Measurements from ENCODE around the gene PDGFRB. TPM values are rescaled to one million over a fixed set of nuclear protein-coding genes. Genes with fewer than 3 reads are reported as not detected.

PDGFRB gene
- total and polyA plus RNA-seq, 5 donors from 2014 or later = 0.03 TPM; not detected in 4

GRCh38 chr5:150160448-150161081 lies 4.9 kb upstream of the PDGFRB start:
- ATAC-seq (ENCODE audit: low read depth in 2 of 2) = no peak
- Mint-ChIP-seq H3K9me3 (peaks cover 0 to 2% (median 0%) of the 10 kb centered on the region in 7 donors), H3K4me1 (peaks cover 0 to 9% (median 4%) of the 10 kb centered on the region in 4 donors), H3K36me3 (no peaks in the 10 kb centered on the region), H3K27me3 (peaks cover 25% of the 10 kb centered on the region), H3K27ac (peak overlapping the region in 1 of 3 donors; percentile 74), H3K4me3 (no peak overlapping the region)
- no peaks in the 10 kb centered on the region for H3K9me3 ChIP-seq (ENCODE audit: control insufficient read depth in 2 of 2, low read length in 2 of 2)
- no peaks in the 10 kb centered on the region for H3K36me3 ChIP-seq (ENCODE audit: control insufficient read depth, insufficient read depth, low read length)
- no peak overlapping the region for H3K27ac ChIP-seq (ENCODE audit: insufficient read depth, low read length, poor library complexity, severe bottlenecking)
- DNase-seq = no peak
- peaks cover 8% of the 10 kb centered on the region for H3K4me1 ChIP-seq (ENCODE audit: control insufficient read depth, insufficient read depth, low read length, poor library complexity, severe bottlenecking)
- no peak overlapping the region for H3K4me3 ChIP-seq (ENCODE audit: low read depth, low read length)
- peaks cover 4% of the 10 kb centered on the region for H3K27me3 ChIP-seq (ENCODE audit: control insufficient read depth, insufficient read depth, low read length)

- no peaks in the 10 kb centered on the region for H3K9me3 ChIP-seq (ENCODE audit: control insufficient read depth in 2 of 2, low read length in 2 of 2)
- ATAC-seq (ENCODE audit: low read depth in 2 of 2) (no peak), DNase-seq (no peak)
- H3K4me3 Mint-ChIP-seq = no peak overlapping the region
- peaks cover 0 to 2% (median 0%) of the 10 kb centered on the region in 7 donors for H3K9me3 Mint-ChIP-seq
- H3K4me1 ChIP-seq (ENCODE audit: control insufficient read depth, insufficient read depth, low read length, poor library complexity, severe bottlenecking) = peaks cover 9% of the 10 kb centered on the region
- no peak overlapping the region for H3K27ac Mint-ChIP-seq
- peaks cover 0 to 9% (median 4%) of the 10 kb centered on the region in 4 donors for H3K4me1 Mint-ChIP-seq
- peaks cover 4% of the 10 kb centered on the region for H3K27me3 ChIP-seq (ENCODE audit: control insufficient read depth, insufficient read depth, low read length)
- no peak overlapping the region for H3K27ac ChIP-seq (ENCODE audit: insufficient read depth, low read length, poor library complexity, severe bottlenecking)
- peaks cover 24% of the 10 kb centered on the region for H3K27me3 Mint-ChIP-seq
- no peak overlapping the region for H3K4me3 ChIP-seq (ENCODE audit: low read depth, low read length)
- no peaks in the 10 kb centered on the region for H3K36me3 ChIP-seq (ENCODE audit: control insufficient read depth, insufficient read depth, low read length)
- no peaks in the 10 kb centered on the region for H3K36me3 Mint-ChIP-seq
Observed at GRCh38 chr5:150159741-150160179, 4.1 kb upstream of the PDGFRB start.

- no peak for DNase-seq
- Histone ChIP-seq H3K9me3 (ENCODE audit: control insufficient read depth in 2 of 2, low read length in 2 of 2) (no peaks in the 10 kb centered on the region), H3K27ac (ENCODE audit: insufficient read depth, low read length, poor library complexity, severe bottlenecking) (no peak overlapping the region), H3K36me3 (ENCODE audit: control insufficient read depth, insufficient read depth, low read length) (no peaks in the 10 kb centered on the region), H3K4me3 (ENCODE audit: low read depth, low read length) (no peak overlapping the region), H3K27me3 (ENCODE audit: control insufficient read depth, insufficient read depth, low read length) (peaks cover 4% of the 10 kb centered on the region), H3K4me1 (ENCODE audit: control insufficient read depth, insufficient read depth, low read length, poor library complexity, severe bottlenecking) (peaks cover 9% of the 10 kb centered on the region)
- ATAC-seq (ENCODE audit: low read depth in 2 of 2) = no peak
- no peaks in the 10 kb centered on the region for H3K36me3 Mint-ChIP-seq
- H3K27me3 Mint-ChIP-seq = peaks cover 29% of the 10 kb centered on the region
- H3K4me1 Mint-ChIP-seq = peaks cover 0 to 9% (median 4%) of the 10 kb centered on the region in 4 donors
- H3K9me3 Mint-ChIP-seq = peaks cover 0 to 2% (median 0%) of the 10 kb centered on the region in 7 donors
- no peak overlapping the region for H3K27ac Mint-ChIP-seq
- no peak overlapping the region for H3K4me3 Mint-ChIP-seq
Observed at GRCh38 chr5:150159031-150159430, 3.4 kb upstream of the PDGFRB start.

- Histone ChIP-seq H3K4me1 (ENCODE audit: control insufficient read depth, insufficient read depth, low read length, poor library complexity, severe bottlenecking) (peaks cover 9% of the 10 kb centered on the region), H3K9me3 (ENCODE audit: control insufficient read depth in 2 of 2, low read length in 2 of 2) (no peaks in the 10 kb centered on the region), H3K36me3 (ENCODE audit: control insufficient read depth, insufficient read depth, low read length) (no peaks in the 10 kb centered on the region), H3K4me3 (ENCODE audit: low read depth, low read length) (no peak overlapping the region), H3K27ac (ENCODE audit: insufficient read depth, low read length, poor library complexity, severe bottlenecking) (no peak overlapping the region), H3K27me3 (ENCODE audit: control insufficient read depth, insufficient read depth, low read length) (peaks cover 4% of the 10 kb centered on the region)
- no peak overlapping the region for H3K27ac Mint-ChIP-seq
- no peaks in the 10 kb centered on the region for H3K36me3 Mint-ChIP-seq
- H3K27me3 Mint-ChIP-seq = peaks cover 35% of the 10 kb centered on the region
- no peak for DNase-seq
- ATAC-seq (ENCODE audit: low read depth in 2 of 2) = no peak
- H3K4me1 Mint-ChIP-seq = peaks cover 0 to 9% (median 4%) of the 10 kb centered on the region in 4 donors
- peaks cover 0 to 2% (median 0%) of the 10 kb centered on the region in 7 donors for H3K9me3 Mint-ChIP-seq
- H3K4me3 Mint-ChIP-seq = no peak overlapping the region
Observed at GRCh38 chr5:150158170-150158949, 2.7 kb upstream of the PDGFRB start.

GRCh38 chr5:150157168-150157567 lies 1.5 kb upstream of the PDGFRB start:
- no peaks in the 10 kb centered on the region for H3K36me3 Mint-ChIP-seq
- H3K27ac ChIP-seq (ENCODE audit: insufficient read depth, low read length, poor library complexity, severe bottlenecking) = no peak overlapping the region
- no peaks in the 10 kb centered on the region for H3K9me3 ChIP-seq (ENCODE audit: control insufficient read depth in 2 of 2, low read length in 2 of 2)
- H3K4me3 Mint-ChIP-seq = no peak overlapping the region
- H3K4me3 ChIP-seq (ENCODE audit: low read depth, low read length) = no peak overlapping the region
- ATAC-seq (ENCODE audit: low read depth in 2 of 2) = no peak
- H3K36me3 ChIP-seq (ENCODE audit: control insufficient read depth, insufficient read depth, low read length) = no peaks in the 10 kb centered on the region
- peaks cover 0 to 9% (median 4%) of the 10 kb centered on the region in 4 donors for H3K4me1 Mint-ChIP-seq
- DNase-seq = no peak
- peaks cover 9% of the 10 kb centered on the region for H3K4me1 ChIP-seq (ENCODE audit: control insufficient read depth, insufficient read depth, low read length, poor library complexity, severe bottlenecking)
- H3K27me3 ChIP-seq (ENCODE audit: control insufficient read depth, insufficient read depth, low read length) = peaks cover 4% of the 10 kb centered on the region
- peaks cover 0 to 2% (median 0%) of the 10 kb centered on the region in 7 donors for H3K9me3 Mint-ChIP-seq
- peaks cover 35% of the 10 kb centered on the region for H3K27me3 Mint-ChIP-seq
- no peak overlapping the region for H3K27ac Mint-ChIP-seq

GRCh38 chr5:150156540-150156939 lies 895 bp upstream of the PDGFRB start:
- no peak overlapping the region for H3K4me3 Mint-ChIP-seq

GRCh38 chr5:150156027-150156368 lies 353 bp upstream of the PDGFRB start:
- H3K27ac Mint-ChIP-seq = peak overlapping the region in 2 of 3 donors; percentile 48 to 75
- ATAC-seq (ENCODE audit: low read depth in 2 of 2) (no peak), DNase-seq (no peak)
- H3K36me3 Mint-ChIP-seq = no peaks in the 10 kb centered on the region
- no peaks in the 10 kb centered on the region for H3K9me3 ChIP-seq (ENCODE audit: control insufficient read depth in 2 of 2, low read length in 2 of 2)
- H3K27me3 ChIP-seq (ENCODE audit: control insufficient read depth, insufficient read depth, low read length) = peaks cover 4% of the 10 kb centered on the region
- H3K36me3 ChIP-seq (ENCODE audit: control insufficient read depth, insufficient read depth, low read length) = no peaks in the 10 kb centered on the region
- H3K4me3 Mint-ChIP-seq = peak overlapping the region in 3 of 4 donors; percentile 74 to 84 (median 80)
- H3K9me3 Mint-ChIP-seq = peaks cover 0 to 2% (median 0%) of the 10 kb centered on the region in 7 donors
- peaks cover 35% of the 10 kb centered on the region for H3K27me3 Mint-ChIP-seq
- no peak overlapping the region for H3K27ac ChIP-seq (ENCODE audit: insufficient read depth, low read length, poor library complexity, severe bottlenecking)
- no peak overlapping the region for H3K4me3 ChIP-seq (ENCODE audit: low read depth, low read length)
- peaks cover 0 to 9% (median 4%) of the 10 kb centered on the region in 4 donors for H3K4me1 Mint-ChIP-seq
- H3K4me1 ChIP-seq (ENCODE audit: control insufficient read depth, insufficient read depth, low read length, poor library complexity, severe bottlenecking) = peaks cover 9% of the 10 kb centered on the region

More at GRCh38 chr5:150156540-150156939, 895 bp upstream of the PDGFRB start:
- DNase-seq (no peak), ATAC-seq (ENCODE audit: low read depth in 2 of 2) (no peak)
- no peaks in the 10 kb centered on the region for H3K36me3 Mint-ChIP-seq
- peaks cover 4% of the 10 kb centered on the region for H3K27me3 ChIP-seq (ENCODE audit: control insufficient read depth, insufficient read depth, low read length)
- H3K27me3 Mint-ChIP-seq = peaks cover 35% of the 10 kb centered on the region
- H3K27ac ChIP-seq (ENCODE audit: insufficient read depth, low read length, poor library complexity, severe bottlenecking) = no peak overlapping the region
- no peak overlapping the region for H3K4me3 ChIP-seq (ENCODE audit: low read depth, low read length)
- no peak overlapping the region for H3K27ac Mint-ChIP-seq
- H3K4me1 ChIP-seq (ENCODE audit: control insufficient read depth, insufficient read depth, low read length, poor library complexity, severe bottlenecking) = peaks cover 9% of the 10 kb centered on the region
- no peaks in the 10 kb centered on the region for H3K36me3 ChIP-seq (ENCODE audit: control insufficient read depth, insufficient read depth, low read length)
- H3K9me3 Mint-ChIP-seq = peaks cover 0 to 2% (median 0%) of the 10 kb centered on the region in 7 donors
- H3K9me3 ChIP-seq (ENCODE audit: control insufficient read depth in 2 of 2, low read length in 2 of 2) = no peaks in the 10 kb centered on the region
- H3K4me1 Mint-ChIP-seq = peaks cover 0 to 9% (median 4%) of the 10 kb centered on the region in 4 donors
